T-cell (primary cell): Measurements from ENCODE around the gene TTC3. TPM values are rescaled to one million over a fixed set of nuclear protein-coding genes. Genes with fewer than 3 reads are reported as not detected.
"Not testable (repeated sequence)": the region's sequence is repeated elsewhere in the genome, so short reads cannot be mapped to it uniquely, and the experiment has no call there.

ENCODE experiments used
- ATAC-seq, 4 experiments: fragments of 200-7000 bp in 3 of 4; fragments of 150-1000 bp in 1 of 4; cut with Tn5 transposase; replicated peaks in 1 of 4; 1 replicate in 3 of 4; 2 replicates in 1 of 4; pipeline ENCODE4 v1.10.0; 2021; ENCODE audit warnings: moderate library complexity in 3 of 4, mild to moderate bottlenecking in 2 of 4, moderate number of reproducible peaks in 1 of 4
- CTCF ChIA-PET, 2 donors: fragments of 300-600 bp; sonication (Branson Sonifier 250); formaldehyde crosslinking; loops; one replicate each; lab custom pipeline; 2022; ENCODE audit warnings: antibody characterized with exemption in 2 of 2; lab: Charles Lee
- POLR2A ChIA-PET, 2 donors: fragments of 300-600 bp; sonication (Branson Sonifier 250); formaldehyde crosslinking; loops; one replicate each; lab custom pipeline; 2022; ENCODE audit warnings: antibody characterized with exemption in 2 of 2; lab: Charles Lee
- DNase-seq, 35 experiments: peaks; one replicate each; pipeline versions ENCODE4 v3.0.0 to v3.0.0-alpha.2; 2013 to 2023
- H3K27ac ChIP-seq: one replicate; pipeline ENCODE4 v1.5.1; 2013; ENCODE audit warnings: low read length
- H3K27me3 ChIP-seq, 2 experiments: replicated peaks in 1 of 2; 1 replicate in 1 of 2; 2 replicates in 1 of 2; pipeline versions ENCODE4 v1.6.1 to v1.7.0; 2013; ENCODE audit warnings: low read length in 1 of 2, mixed read lengths in 1 of 2; ENCODE audit not compliant: control insufficient read depth in 2 of 2, insufficient read depth in 2 of 2; ENCODE audit errors: extremely low read depth in 1 of 2
- H3K36me3 ChIP-seq, 2 donors: 1 replicate in 1 of 2; 2 replicates in 1 of 2; pipeline versions ENCODE4 v1.6.1 to v1.7.0; 2013; ENCODE audit warnings: low read length in 1 of 2; ENCODE audit not compliant: control insufficient read depth in 2 of 2, insufficient read depth in 1 of 2; ENCODE audit errors: extremely low read depth in 1 of 2
- H3K4me1 ChIP-seq, 2 experiments: 1 replicate in 1 of 2; 2 replicates in 1 of 2; pipeline versions ENCODE4 v1.6.1 to v1.7.0; 2013; ENCODE audit warnings: low read length in 2 of 2, mixed read lengths in 1 of 2; ENCODE audit not compliant: insufficient read depth in 2 of 2, control insufficient read depth in 1 of 2; ENCODE audit errors: extremely low read depth in 1 of 2
- H3K4me3 ChIP-seq, 2 donors: 1 replicate in 1 of 2; 2 replicates in 1 of 2; pipeline versions ENCODE4 v1.5.1 to v1.7.0; 2013; ENCODE audit warnings: mild to moderate bottlenecking in 2 of 2, low read length in 1 of 2, moderate library complexity in 1 of 2; ENCODE audit not compliant: control insufficient read depth in 1 of 2; ENCODE audit errors: extremely low read depth in 1 of 2
- H3K9me3 ChIP-seq: 2 replicates; pipeline ENCODE4 v1.7.0; 2013
- H3K27ac Mint-ChIP-seq, 2 donors: one replicate each; pipeline ENCODE4 v1.8.0; 2020 to 2021; ENCODE audit warnings: mild to moderate bottlenecking in 2 of 2, mixed read lengths in 2 of 2
- H3K27me3 Mint-ChIP-seq, 2 donors: one replicate each; pipeline ENCODE4 v1.8.0; 2021 to 2022; ENCODE audit warnings: mixed read lengths in 2 of 2
- H3K36me3 Mint-ChIP-seq: one replicate; pipeline ENCODE4 v1.8.0; 2021; ENCODE audit warnings: mixed read lengths
- H3K4me1 Mint-ChIP-seq, 3 donors: one replicate each; pipeline ENCODE4 v1.8.0; 2020 to 2022; ENCODE audit warnings: mixed read lengths in 3 of 3, mild to moderate bottlenecking in 1 of 3
- H3K4me3 Mint-ChIP-seq, 3 donors: one replicate each; pipeline ENCODE4 v1.8.0; 2020 to 2022; ENCODE audit warnings: mild to moderate bottlenecking in 3 of 3, mixed read lengths in 3 of 3, moderate library complexity in 3 of 3
- H3K9me3 Mint-ChIP-seq, 3 donors: one replicate each; pipeline ENCODE4 v1.8.0; 2020 to 2022; ENCODE audit warnings: mixed read lengths in 3 of 3
- WGBS: methylation state at CpG from one replicate; pipeline ENCODE4 v1.1.5; 2013; ENCODE audit warnings: missing lambda C conversion rate; ENCODE audit not compliant: insufficient coverage; 5-methylcytosine and 5-hydroxymethylcytosine counted together
- total RNA-seq, 35 experiments: library from RNA in 6 of 35; stranded (reverse) in 6 of 35; fragments of 120-200 nt in 1 of 35; gene quantifications; one replicate each; pipeline versions ENCODE4 v1.2.1 to v1.2.4 and lab custom pipeline; 2013 to 2026

The TTC3 gene
- total RNA-seq, 5 donors from 2014 or later (not counting 1 experiment from before 2014, with no cell fraction given) = 125 to 153 (median 139) TPM

DNA sequence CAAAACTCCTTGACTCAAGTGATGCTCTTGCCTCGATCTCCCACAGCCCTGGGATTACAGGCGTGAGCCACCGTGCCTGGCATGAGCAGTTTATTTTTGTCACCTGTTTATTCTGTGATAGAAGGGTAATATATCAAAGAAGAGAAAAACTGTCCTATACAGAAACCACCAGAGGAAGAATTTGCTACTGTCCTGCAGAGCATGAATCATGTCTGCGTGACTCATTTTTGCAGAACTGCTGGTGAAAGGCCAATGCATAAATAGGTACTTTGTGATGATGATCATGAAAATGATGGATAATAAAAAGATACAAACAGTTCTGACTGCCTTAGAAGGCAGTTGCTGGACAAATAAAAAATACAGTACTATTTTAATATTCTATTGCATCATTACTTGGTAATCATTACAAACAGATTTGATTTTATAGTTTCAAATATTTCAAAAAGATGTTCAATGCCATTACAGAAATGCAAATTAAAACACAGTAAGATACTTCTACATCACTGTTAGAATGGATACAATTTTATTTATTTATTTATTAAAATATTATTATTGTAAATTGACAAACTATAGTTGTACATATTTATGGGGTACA is 40.1 kb upstream of the TTC3 start:
- ChIA-PET POLR2A (no interaction called here), CTCF (no interaction called here)
- Histone ChIP-seq H3K27ac (no peak overlapping the region), H3K27me3 (peaks cover 0 to 9% of the 10 kb centered on the region in 2 experiments), H3K36me3 (no peaks in the 10 kb centered on the region), H3K4me1 (no peaks in the 10 kb centered on the region), H3K9me3 (no peaks in the 10 kb centered on the region), H3K4me3 (no peak overlapping the region)
- H3K9me3 Mint-ChIP-seq = no peaks in the 10 kb centered on the region
- DNase-seq (no peak), ATAC-seq (no peak)
- H3K4me3 Mint-ChIP-seq = no peak overlapping the region
- no peaks in the 10 kb centered on the region for H3K36me3 Mint-ChIP-seq
- peaks cover 2 to 3% of the 10 kb centered on the region in 2 donors for H3K27me3 Mint-ChIP-seq
- H3K4me1 Mint-ChIP-seq = no peaks in the 10 kb centered on the region
- H3K27ac Mint-ChIP-seq = no peak overlapping the region
- 100% methylated on average over 1 of the region's 4 CpGs for WGBS

DNA sequence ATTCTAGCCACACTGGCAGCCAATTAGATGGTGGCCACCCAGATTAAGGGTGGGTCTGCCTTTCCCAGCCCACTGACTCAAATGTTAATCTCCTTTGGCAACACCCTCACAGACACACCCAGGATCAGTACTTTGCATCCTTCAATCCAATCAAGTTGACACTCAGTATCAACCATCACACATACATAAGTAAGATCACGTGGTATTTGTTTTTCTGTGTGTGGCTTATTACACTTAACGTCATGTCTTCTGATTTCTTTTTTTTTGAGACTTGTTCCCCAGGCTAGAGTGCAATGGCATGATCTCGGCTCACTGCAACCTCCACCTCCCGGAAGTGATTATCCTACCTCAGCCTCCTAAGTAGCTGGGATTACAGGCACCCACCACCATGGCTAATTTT is 38.7 kb upstream of the TTC3 start:
- H3K27ac Mint-ChIP-seq, H3K4me3 ChIP-seq, H3K9me3 Mint-ChIP-seq, DNase-seq, H3K27ac ChIP-seq, H3K4me3 Mint-ChIP-seq, H3K9me3 ChIP-seq, H3K36me3 ChIP-seq, CTCF ChIA-PET, H3K36me3 Mint-ChIP-seq, POLR2A ChIA-PET, H3K4me1 Mint-ChIP-seq, H3K27me3 ChIP-seq, H3K4me1 ChIP-seq, H3K27me3 Mint-ChIP-seq, ATAC-seq: not testable (repeated sequence)
- no CpG with 5 or more reads among the region's 4 CpGs for WGBS

DNA sequence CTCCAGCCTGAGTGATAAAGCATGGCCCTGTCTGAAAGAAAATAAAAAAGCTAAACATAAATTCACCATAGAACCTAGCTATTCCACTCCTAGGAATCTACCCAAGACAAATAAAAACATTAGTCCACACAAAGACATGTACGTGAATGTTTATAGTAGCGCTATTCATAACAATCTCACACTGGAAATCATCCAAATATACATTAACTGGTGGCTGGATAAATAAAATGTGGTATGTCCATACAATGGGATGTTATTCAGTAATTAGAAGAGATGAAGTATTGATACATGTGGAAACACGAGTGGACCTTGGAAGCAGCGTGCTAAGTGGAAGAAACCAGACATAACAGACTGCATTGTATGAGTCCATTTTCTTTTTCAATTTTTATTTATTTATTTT is 36.9 kb upstream of the TTC3 start:
- POLR2A ChIA-PET = no interaction called here
- Histone ChIP-seq H3K4me1 (no peaks in the 10 kb centered on the region), H3K4me3 (no peak overlapping the region), H3K36me3 (no peaks in the 10 kb centered on the region), H3K27ac (no peak overlapping the region), H3K9me3 (no peaks in the 10 kb centered on the region), H3K27me3 (peaks cover 0 to 7% of the 10 kb centered on the region in 2 experiments)
- ATAC-seq (no peak), DNase-seq (no peak)
- Mint-ChIP-seq H3K9me3 (no peaks in the 10 kb centered on the region), H3K27me3 (peaks cover 2 to 3% of the 10 kb centered on the region in 2 donors), H3K4me1 (no peaks in the 10 kb centered on the region), H3K4me3 (no peak overlapping the region), H3K36me3 (no peaks in the 10 kb centered on the region), H3K27ac (no peak overlapping the region)
- WGBS = no CpG with 5 or more reads among the region's 4 CpGs
- CTCF ChIA-PET = no interaction called here

GRCh38 chr21:37039411-37040075 is 33.5 kb upstream of the TTC3 start:
- peaks cover 0 to 30% of the 10 kb centered on the region in 2 experiments for H3K27me3 ChIP-seq
- no peak overlapping the region for H3K27ac Mint-ChIP-seq
- H3K9me3 Mint-ChIP-seq = no peaks in the 10 kb centered on the region
- ATAC-seq = no peak
- CTCF ChIA-PET = no interaction called here
- H3K36me3 ChIP-seq = no peaks in the 10 kb centered on the region
- DNase-seq = no peak
- H3K4me1 ChIP-seq = peaks cover 3 to 4% of the 10 kb centered on the region in 2 experiments
- WGBS = no CpG with 5 or more reads among the region's 9 CpGs
- H3K9me3 ChIP-seq = no peaks in the 10 kb centered on the region
- POLR2A ChIA-PET = interaction anchor here in 1 of 2 donors (0.6 kb wide), 1 partner anchor 133 kb away, joined by 7 read pairs; no protein-coding TSS in a partner anchor
- no peak overlapping the region for H3K27ac ChIP-seq
- H3K4me3 Mint-ChIP-seq = no peak overlapping the region
- H3K36me3 Mint-ChIP-seq = no peaks in the 10 kb centered on the region
- H3K4me3 ChIP-seq = no peak overlapping the region
- H3K4me1 Mint-ChIP-seq = no peaks in the 10 kb centered on the region
- H3K27me3 Mint-ChIP-seq = peaks cover 0 to 5% of the 10 kb centered on the region in 2 donors

DNA sequence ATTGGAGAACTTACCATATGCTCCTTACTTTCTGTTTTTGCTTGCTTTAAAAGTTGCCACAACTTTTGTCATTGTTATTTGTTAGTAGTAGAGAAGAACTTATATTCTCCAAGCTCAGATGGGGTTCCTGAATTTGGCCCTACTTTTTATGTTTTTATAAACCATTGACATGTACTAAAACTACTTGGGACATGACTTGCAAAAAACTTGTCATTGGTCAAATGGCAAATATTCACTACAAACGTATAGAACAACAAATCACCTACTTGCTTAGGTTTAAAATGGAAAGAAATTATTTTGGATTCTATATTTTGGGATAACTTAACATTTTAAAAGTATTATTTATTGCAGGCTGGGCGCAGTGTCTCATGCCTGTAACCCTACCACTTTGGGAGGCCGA is 32.8 kb upstream of the TTC3 start:
- H3K4me1 ChIP-seq = peaks cover 7 to 11% of the 10 kb centered on the region in 2 experiments
- H3K36me3 ChIP-seq = no peaks in the 10 kb centered on the region
- peaks cover 0 to 28% of the 10 kb centered on the region in 2 experiments for H3K27me3 ChIP-seq
- ChIA-PET POLR2A (interaction anchor here in 1 of 2 donors (0.6 kb wide), 1 partner anchor 134 kb away, joined by 7 read pairs; no protein-coding TSS in a partner anchor), CTCF (no interaction called here)
- Mint-ChIP-seq H3K9me3 (no peaks in the 10 kb centered on the region), H3K27ac (no peak overlapping the region), H3K4me3 (no peak overlapping the region), H3K4me1 (peaks cover 1 to 6% (median 5%) of the 10 kb centered on the region in 3 donors), H3K27me3 (peaks cover 0 to 4% of the 10 kb centered on the region in 2 donors), H3K36me3 (no peaks in the 10 kb centered on the region)
- no CpG with 5 or more reads among the region's 3 CpGs for WGBS
- no peak overlapping the region for H3K27ac ChIP-seq
- H3K9me3 ChIP-seq = no peaks in the 10 kb centered on the region
- DNase-seq (no peak), ATAC-seq (no peak)
- no peak overlapping the region for H3K4me3 ChIP-seq

- WGBS = 88% methylated on average over 1 of the region's 4 CpGs
- Mint-ChIP-seq H3K27me3 (peaks cover 0 to 4% of the 10 kb centered on the region in 2 donors), H3K27ac (no peak overlapping the region), H3K4me1 (peaks cover 7 to 11% (median 10%) of the 10 kb centered on the region in 3 donors), H3K9me3 (no peaks in the 10 kb centered on the region), H3K4me3 (no peak overlapping the region), H3K36me3 (no peaks in the 10 kb centered on the region)
- peaks cover 0 to 29% of the 10 kb centered on the region in 2 experiments for H3K27me3 ChIP-seq
- ATAC-seq (no peak), DNase-seq (no peak)
- ChIA-PET CTCF (no interaction called here), POLR2A (no interaction called here)
- no peaks in the 10 kb centered on the region for H3K9me3 ChIP-seq
- H3K36me3 ChIP-seq = no peaks in the 10 kb centered on the region
- no peak overlapping the region for H3K4me3 ChIP-seq
- peaks cover 13 to 14% of the 10 kb centered on the region in 2 experiments for H3K4me1 ChIP-seq
- no peak overlapping the region for H3K27ac ChIP-seq
Measured at GRCh38 chr21:37041706-37042271, 31.3 kb upstream of the TTC3 start.
